ENCODE results near the gene PPP2R5D. TPM values are rescaled to one million over a fixed set of nuclear protein-coding genes. Genes with fewer than 3 reads are reported as not detected.
A peak's percentile ranks its signal among the peaks of the same experiment; 100 is the strongest.

Gene PPP2R5D
- total and polyA plus RNA-seq, 4 donors = 6.7 to 13.9 (median 13.2) TPM

GRCh38 chr6:43055966-43056365 is 71.6 kb downstream of the PPP2R5D start:
- DNase-seq (ENCODE audit: low spot score) = no peak
- WGBS = 88% methylated on average over 8 of the region's 8 CpGs
- H3K4me3 ChIP-seq (ENCODE audit: low read depth in 1 of 3, low read length in 3 of 3) = no peak overlapping the region
- H3K9me3 ChIP-seq (ENCODE audit: control insufficient read depth in 4 of 4, low read length in 3 of 4) = no peaks in the 10 kb centered on the region
- H3K27ac ChIP-seq (ENCODE audit: low read depth in 1 of 2, low read length in 2 of 2) = no peak overlapping the region
- TF ChIP-seq HNF4G (IDR thresholded peaks at IDR 0.05) (no peak), NR2F2 (IDR thresholded peaks at IDR 0.05) (no peak), EGR1 (IDR thresholded peaks at IDR 0.05; ENCODE audit: low read depth in 2 of 2) (no peak), FOXA1 (IDR thresholded peaks at IDR 0.05) (no peak), RXRA (IDR thresholded peaks at IDR 0.05) (no peak), RAD21 (IDR thresholded peaks at IDR 0.05) (no peak), FOXA2 (IDR thresholded peaks at IDR 0.05) (no peak)
- H3K4me1 ChIP-seq (ENCODE audit: control insufficient read depth in 4 of 4, insufficient read depth in 4 of 4, low read length in 3 of 4) = peaks cover 2 to 40% (median 31%) of the 10 kb centered on the region in 4 donors
- H3K9ac ChIP-seq (ENCODE audit: low read depth in 1 of 2, low read length in 2 of 2) = no peak overlapping the region
- H3K27me3 ChIP-seq (ENCODE audit: control insufficient read depth in 4 of 4, insufficient read depth in 4 of 4, low read length in 3 of 4) = no peaks in the 10 kb centered on the region
- H3K36me3 ChIP-seq (ENCODE audit: control insufficient read depth in 4 of 4, insufficient read depth in 3 of 4, low read depth in 1 of 4, low read length in 3 of 4) = peaks cover 0 to 19% (median 7%) of the 10 kb centered on the region in 4 donors

- H3K27me3 ChIP-seq (ENCODE audit: control insufficient read depth in 4 of 4, insufficient read depth in 4 of 4, low read length in 3 of 4) = no peaks in the 10 kb centered on the region
- WGBS = 78% methylated on average over 1 of the region's 1 CpG
- H3K27ac ChIP-seq (ENCODE audit: low read depth in 1 of 2, low read length in 2 of 2) = peak overlapping the region in 1 of 2 donors; percentile 89
- no peak for DNase-seq (ENCODE audit: low spot score)
- TF ChIP-seq GABPA (IDR thresholded peaks at IDR 0.05 in 1 of 2, conservative IDR thresholded peaks at IDR 0.05 in 1 of 2) (no peak), SP1 (IDR thresholded peaks at IDR 0.05) (no peak), MAX (IDR thresholded peaks at IDR 0.05) (no peak), HNF4G (IDR thresholded peaks at IDR 0.05) (no peak), REST (IDR thresholded peaks at IDR 0.05) (no peak), FOXA2 (IDR thresholded peaks at IDR 0.05) (no peak), RAD21 (IDR thresholded peaks at IDR 0.05) (no peak), NR2F2 (IDR thresholded peaks at IDR 0.05) (no peak), YY1 (IDR thresholded peaks at IDR 0.05) (no peak), FOXA1 (IDR thresholded peaks at IDR 0.05) (no peak), ZBTB33 (IDR thresholded peaks at IDR 0.05) (no peak), TAF1 (conservative IDR thresholded peaks at IDR 0.05) (no peak), RXRA (IDR thresholded peaks at IDR 0.05) (no peak), CTCF (IDR thresholded peaks at IDR 0.05; ENCODE audit: low read depth, low read length, missing input control) (no peak)
- H3K9ac ChIP-seq (ENCODE audit: low read depth in 1 of 2, low read length in 2 of 2) = peak overlapping the region; percentile 88 to 91
- peaks cover 2 to 47% (median 36%) of the 10 kb centered on the region in 4 donors for H3K4me1 ChIP-seq (ENCODE audit: control insufficient read depth in 4 of 4, insufficient read depth in 4 of 4, low read length in 3 of 4)
- H3K9me3 ChIP-seq (ENCODE audit: control insufficient read depth in 4 of 4, low read length in 3 of 4) = no peaks in the 10 kb centered on the region
- peaks cover 2 to 19% (median 11%) of the 10 kb centered on the region in 4 donors for H3K36me3 ChIP-seq (ENCODE audit: control insufficient read depth in 4 of 4, insufficient read depth in 3 of 4, low read depth in 1 of 4, low read length in 3 of 4)
- H3K4me3 ChIP-seq (ENCODE audit: low read depth in 1 of 3, low read length in 3 of 3) = peak overlapping the region; percentile 91 to 97 (median 92)
Measured at GRCh38 chr6:43058531-43058930, 74.2 kb downstream of the PPP2R5D start.
